Right atrium auricular region (tissue), 2 donors: ENCODE measurements around the gene TCEAL3. TPM values are rescaled to one million over a fixed set of nuclear protein-coding genes. Genes with fewer than 3 reads are reported as not detected.

ENCODE experiments used
- DNase-seq: peaks from one replicate; pipeline ENCODE4 v3.0.0-alpha.2; 2019; ENCODE audit warnings: low spot score
- H3K27ac ChIP-seq, 2 donors: fragments of 200-600 bp; sonication (generic); 1 replicate in 1 of 2; 2 replicates in 1 of 2; pipeline ENCODE4 v1.5.1; 2016 to 2019
- H3K27me3 ChIP-seq, 2 donors: fragments of 200-600 bp; sonication (generic); one replicate each; pipeline versions ENCODE4 v1.5.1 to v1.6.0; 2017 to 2019
- H3K36me3 ChIP-seq: fragments of 200-600 bp; sonication (generic); one replicate; pipeline ENCODE4 v1.5.1; 2016
- H3K4me1 ChIP-seq, 2 donors: fragments of 200-600 bp; sonication (generic); one replicate each; pipeline versions ENCODE4 v1.5.1 to v1.6.0; 2017 to 2019
- H3K4me3 ChIP-seq, 2 donors: fragments of 200-600 bp; sonication (generic); 1 replicate in 1 of 2; 2 replicates in 1 of 2; pipeline ENCODE4 v1.5.1; 2017 to 2019; ENCODE audit warnings: mild to moderate bottlenecking in 1 of 2, moderate library complexity in 1 of 2
- H3K9me3 ChIP-seq, 2 donors: fragments of 200-600 bp; sonication (generic); one replicate each; pipeline ENCODE4 v1.5.1; 2019
- total RNA-seq, 2 donors: library from RNA; depleted of rRNA; stranded (reverse); fragments of >200 nt; gene quantifications; one replicate each; pipeline ENCODE4 v1.1.0, GENCODE V29; 2016
- TF ChIP-seq, protein P1 (sequence below), 2 donors: fragments of 200-600 bp; sonication (generic); IDR thresholded peaks; one replicate each; pipeline ENCODE4 v1.5.1; 2019; ENCODE audit warnings: antibody characterized with exemption in 2 of 2

Gene TCEAL3
- total RNA-seq, 2 donors from 2014 or later, result 31.2 to 47.5 TPM

DNA sequence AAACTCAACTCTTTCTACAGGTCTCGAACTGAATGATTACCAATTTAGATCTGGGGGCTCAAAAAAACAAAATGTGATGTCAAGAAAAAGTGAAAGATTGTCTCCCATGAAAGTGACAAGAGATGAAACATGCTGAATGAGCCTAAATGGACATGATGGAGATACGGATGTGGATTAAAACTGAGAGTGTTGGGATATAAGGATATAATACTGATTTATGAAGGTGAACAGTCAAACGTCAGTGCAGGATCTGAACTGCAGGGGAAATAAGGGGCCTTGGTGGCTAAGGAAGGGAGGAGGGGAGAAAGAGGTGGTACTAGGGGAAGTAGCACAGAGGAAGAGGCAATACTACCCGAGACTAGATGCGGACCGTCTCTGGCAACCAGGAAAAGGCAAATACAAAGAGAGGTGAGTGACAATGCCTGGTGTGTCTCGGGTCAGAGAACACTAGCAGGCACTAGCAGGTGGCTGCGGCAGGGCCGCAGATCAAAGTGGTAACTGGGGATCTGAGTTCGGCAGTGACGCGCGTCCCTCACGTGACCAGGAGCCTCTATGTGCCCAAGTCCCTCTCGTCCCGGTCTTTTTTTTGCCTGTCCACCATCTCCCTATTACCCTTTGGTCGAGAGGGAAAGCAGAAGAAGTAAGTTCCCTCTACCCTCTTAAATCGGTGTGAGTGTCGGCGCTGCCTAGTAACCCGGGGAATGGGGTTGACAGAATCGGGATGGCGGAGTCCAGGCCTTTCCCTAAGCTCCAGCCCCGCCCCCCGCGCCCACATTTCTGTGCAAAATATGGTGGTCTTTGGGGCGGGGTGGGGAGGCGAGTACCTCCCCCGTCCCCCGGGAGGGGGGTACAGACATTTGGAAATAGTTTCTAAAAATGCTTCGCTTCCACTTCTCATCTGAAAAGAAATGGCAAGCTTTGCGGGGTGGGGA, 20.9 kb downstream of the TCEAL3 start, which contains the start of gene TCEAL1:
TSS of gene TCEAL1 (plus strand) at position 590 of the 932 bp plus-strand sequence. CDS start 942 bp downstream, outside the sequence.
- DNase-seq, result no peak
- H3K36me3 ChIP-seq, result no peaks in the 10 kb centered on the region
- H3K4me1 ChIP-seq, result no peaks in the 10 kb centered on the region
- H3K27ac ChIP-seq, result peak within 1 kb of the TSS; percentile 90 to 93
- TF ChIP-seq, protein P1, sequence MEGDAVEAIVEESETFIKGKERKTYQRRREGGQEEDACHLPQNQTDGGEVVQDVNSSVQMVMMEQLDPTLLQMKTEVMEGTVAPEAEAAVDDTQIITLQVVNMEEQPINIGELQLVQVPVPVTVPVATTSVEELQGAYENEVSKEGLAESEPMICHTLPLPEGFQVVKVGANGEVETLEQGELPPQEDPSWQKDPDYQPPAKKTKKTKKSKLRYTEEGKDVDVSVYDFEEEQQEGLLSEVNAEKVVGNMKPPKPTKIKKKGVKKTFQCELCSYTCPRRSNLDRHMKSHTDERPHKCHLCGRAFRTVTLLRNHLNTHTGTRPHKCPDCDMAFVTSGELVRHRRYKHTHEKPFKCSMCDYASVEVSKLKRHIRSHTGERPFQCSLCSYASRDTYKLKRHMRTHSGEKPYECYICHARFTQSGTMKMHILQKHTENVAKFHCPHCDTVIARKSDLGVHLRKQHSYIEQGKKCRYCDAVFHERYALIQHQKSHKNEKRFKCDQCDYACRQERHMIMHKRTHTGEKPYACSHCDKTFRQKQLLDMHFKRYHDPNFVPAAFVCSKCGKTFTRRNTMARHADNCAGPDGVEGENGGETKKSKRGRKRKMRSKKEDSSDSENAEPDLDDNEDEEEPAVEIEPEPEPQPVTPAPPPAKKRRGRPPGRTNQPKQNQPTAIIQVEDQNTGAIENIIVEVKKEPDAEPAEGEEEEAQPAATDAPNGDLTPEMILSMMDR (IDR thresholded peaks at IDR 0.05), result no peak
- H3K9me3 ChIP-seq, result no peaks in the 10 kb centered on the region
- H3K4me3 ChIP-seq, result peak within 1 kb of the TSS; percentile 64 to 66
- H3K27me3 ChIP-seq, result no peaks in the 10 kb centered on the region

DNA sequence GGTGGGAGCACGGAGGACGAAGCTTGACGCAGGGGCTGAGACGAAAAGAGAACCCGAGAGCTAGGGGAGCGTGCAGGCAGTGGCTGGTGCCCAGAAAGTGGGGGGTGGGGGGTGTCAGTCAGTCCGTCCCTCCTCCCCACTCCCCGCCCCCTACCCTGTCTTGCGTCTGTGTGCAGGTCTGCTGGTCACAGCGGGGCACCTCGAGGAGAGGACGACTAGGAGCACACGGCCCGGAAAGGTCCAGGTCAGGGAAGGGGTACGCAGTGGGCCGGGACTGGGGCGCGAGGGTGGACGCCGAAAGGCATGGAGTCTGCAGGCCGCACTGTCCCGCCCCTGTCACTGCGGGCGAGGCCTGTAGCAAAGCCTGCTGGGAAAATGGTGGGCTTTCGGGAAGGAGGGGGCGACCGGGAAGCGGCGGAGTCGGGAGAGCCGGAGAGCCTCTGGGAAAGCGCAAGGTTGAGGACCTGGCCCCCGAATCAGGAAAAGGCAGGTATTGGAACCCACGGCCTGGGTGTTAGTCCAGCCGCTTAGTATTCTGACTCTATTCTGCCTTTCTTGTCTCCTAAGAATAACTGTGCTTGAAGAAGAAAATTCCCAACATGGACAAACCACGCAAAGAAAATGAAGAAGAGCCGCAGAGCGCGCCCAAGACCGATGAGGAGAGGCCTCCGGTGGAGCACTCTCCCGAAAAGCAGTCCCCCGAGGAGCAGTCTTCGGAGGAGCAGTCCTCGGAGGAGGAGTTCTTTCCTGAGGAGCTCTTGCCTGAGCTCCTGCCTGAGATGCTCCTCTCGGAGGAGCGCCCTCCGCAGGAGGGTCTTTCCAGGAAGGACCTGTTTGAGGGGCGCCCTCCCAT, 21.8 kb downstream of the TCEAL3 start:
- peak overlapping the region; percentile 64 to 66 for H3K4me3 ChIP-seq
- H3K27ac ChIP-seq, result peak overlapping the region; percentile 90 to 93
- no peaks in the 10 kb centered on the region for H3K27me3 ChIP-seq
- TF ChIP-seq, protein P1 (IDR thresholded peaks at IDR 0.05), result peak; percentile 38 to 61
- no peak for DNase-seq
- H3K36me3 ChIP-seq, result no peaks in the 10 kb centered on the region
- H3K4me1 ChIP-seq, result no peaks in the 10 kb centered on the region
- no peaks in the 10 kb centered on the region for H3K9me3 ChIP-seq

DNA sequence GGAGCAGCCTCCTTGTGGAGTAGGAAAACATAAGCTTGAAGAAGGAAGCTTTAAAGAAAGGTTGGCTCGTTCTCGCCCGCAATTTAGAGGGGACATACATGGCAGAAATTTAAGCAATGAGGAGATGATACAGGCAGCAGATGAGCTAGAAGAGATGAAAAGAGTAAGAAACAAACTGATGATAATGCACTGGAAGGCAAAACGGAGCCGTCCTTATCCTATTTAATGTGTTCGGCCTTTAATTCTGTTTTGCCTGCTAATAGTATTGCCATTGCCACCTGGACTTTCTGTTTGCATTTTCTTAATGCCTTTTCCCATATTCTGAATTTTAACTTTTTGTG, 22.4 kb downstream of the TCEAL3 start:
- H3K36me3 ChIP-seq, result no peaks in the 10 kb centered on the region
- no peak for DNase-seq
- TF ChIP-seq, protein P1 (IDR thresholded peaks at IDR 0.05), result no peak
- no peaks in the 10 kb centered on the region for H3K4me1 ChIP-seq
- no peaks in the 10 kb centered on the region for H3K9me3 ChIP-seq
- H3K27ac ChIP-seq, result peak overlapping the region; percentile 90 to 93
- peak overlapping the region; percentile 64 to 66 for H3K4me3 ChIP-seq
- H3K27me3 ChIP-seq, result no peaks in the 10 kb centered on the region

DNA sequence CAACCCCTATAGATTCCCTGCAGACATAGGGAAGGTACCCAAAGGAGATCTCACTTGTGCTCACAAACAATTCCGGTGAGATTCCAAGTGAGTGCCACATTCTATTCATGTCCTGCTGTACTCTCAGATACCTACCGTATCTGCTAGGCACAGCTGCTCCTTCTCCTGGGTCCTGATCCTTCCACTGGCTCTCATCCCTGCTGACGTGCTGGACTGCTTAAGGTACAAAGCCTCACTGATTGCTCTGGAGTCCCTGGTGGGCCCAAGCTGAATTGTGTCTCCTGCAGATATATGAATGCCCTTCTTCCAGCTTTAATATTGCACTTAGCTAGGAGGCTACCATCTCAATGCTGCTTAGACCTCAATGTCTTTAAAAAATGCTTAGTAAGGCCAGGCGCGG, 23.4 kb downstream of the TCEAL3 start:
- no peaks in the 10 kb centered on the region for H3K9me3 ChIP-seq
- no peaks in the 10 kb centered on the region for H3K4me1 ChIP-seq
- H3K4me3 ChIP-seq, result no peak overlapping the region
- no peaks in the 10 kb centered on the region for H3K27me3 ChIP-seq
- H3K36me3 ChIP-seq, result no peaks in the 10 kb centered on the region
- no peak overlapping the region for H3K27ac ChIP-seq
- TF ChIP-seq, protein P1 (IDR thresholded peaks at IDR 0.05), result no peak
- DNase-seq, result no peak

DNA sequence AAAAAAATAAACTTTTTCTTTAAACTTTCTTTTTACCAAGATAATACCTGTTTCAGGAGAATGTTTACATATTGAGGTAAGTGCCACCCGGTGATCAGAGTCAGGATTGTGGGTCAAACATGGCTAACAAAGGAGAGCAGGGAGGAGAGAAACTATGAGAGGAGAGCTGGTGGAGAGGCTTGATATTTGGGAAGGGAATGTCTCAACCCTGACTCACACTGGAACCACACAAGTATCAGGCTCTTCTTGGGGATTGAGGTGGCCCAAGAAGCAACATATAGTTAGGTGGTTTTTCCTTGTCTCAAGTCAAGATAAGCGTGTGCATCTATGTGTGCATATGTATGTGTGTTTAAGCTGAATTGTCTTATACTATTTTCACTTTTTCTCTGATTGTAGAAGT, 27.7 kb downstream of the TCEAL3 start:
- Histone ChIP-seq H3K27me3 (no peaks in the 10 kb centered on the region), H3K4me1 (no peaks in the 10 kb centered on the region), H3K36me3 (no peaks in the 10 kb centered on the region), H3K4me3 (no peak overlapping the region), H3K9me3 (no peaks in the 10 kb centered on the region), H3K27ac (no peak overlapping the region)
- TF ChIP-seq, protein P1 (IDR thresholded peaks at IDR 0.05), result no peak
- DNase-seq, result no peak
